ENCODE results near the gene CHD2.
"Not testable (repeated sequence)": the region's sequence is repeated elsewhere in the genome, so short reads cannot be mapped to it uniquely, and the experiment has no call there.

The CHD2 gene

DNA sequence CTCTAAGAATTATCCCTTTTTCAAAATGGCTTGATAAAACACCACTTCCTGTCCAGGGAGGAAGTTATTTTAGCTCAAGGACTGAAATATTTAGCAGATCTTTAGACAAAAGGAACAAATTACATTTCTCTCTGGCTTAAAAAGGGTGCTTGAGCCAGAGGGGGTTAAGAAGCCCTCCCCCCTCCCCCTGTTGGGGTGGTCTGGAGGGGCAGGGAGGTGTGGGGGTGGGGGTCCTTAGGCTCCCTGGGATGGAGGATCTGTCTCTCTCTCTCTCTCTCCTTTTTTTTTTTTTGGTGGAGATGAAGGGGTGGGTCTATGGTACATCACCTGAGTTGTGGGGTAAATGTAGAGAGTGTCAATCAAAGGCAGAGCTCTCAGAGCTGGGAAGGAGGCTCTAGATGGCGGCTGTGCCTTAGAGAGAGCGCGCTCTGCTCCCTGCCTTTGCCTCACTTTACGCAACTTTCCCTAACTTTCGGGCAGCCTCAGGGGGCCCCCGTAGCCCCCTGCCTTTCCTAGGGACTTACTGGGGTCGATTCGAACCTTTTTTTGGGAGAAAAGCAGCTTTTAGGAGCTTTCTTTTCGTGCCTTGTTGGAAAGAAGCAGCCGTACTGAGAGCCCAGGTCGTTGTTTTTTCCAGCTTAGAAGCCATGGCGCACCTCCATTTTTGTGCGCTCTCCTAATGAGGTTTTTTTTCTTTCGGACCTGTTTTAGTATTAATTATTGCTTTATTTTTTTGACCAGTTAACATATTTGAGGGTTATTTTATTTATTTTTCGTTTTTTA, at the start of gene CHD2:
CHD2 (plus strand) TSS at position 377 of the 783 bp plus-strand sequence. CDS start 914 bp downstream, outside the sequence.
- peak; percentile 87 for DNase-seq

- DNase-seq: no peak
Measured at GRCh38 chr15:92853222-92853621, 46.9 kb upstream of the CHD2 start.

- DNase-seq: no peak
Measured at GRCh38 chr15:92861742-92862141, 38.4 kb upstream of the CHD2 start.

GRCh38 chr15:92864127-92864814, 35.9 kb upstream of the CHD2 start:
- no peak for DNase-seq

GRCh38 chr15:92869263-92869940, 30.7 kb upstream of the CHD2 start:
- DNase-seq: no peak

- no peak for DNase-seq
Measured at GRCh38 chr15:92870010-92870591, 30.0 kb upstream of the CHD2 start.

- DNase-seq: not testable (repeated sequence)
Measured at GRCh38 chr15:92872967-92873366, 27.2 kb upstream of the CHD2 start.

DNA sequence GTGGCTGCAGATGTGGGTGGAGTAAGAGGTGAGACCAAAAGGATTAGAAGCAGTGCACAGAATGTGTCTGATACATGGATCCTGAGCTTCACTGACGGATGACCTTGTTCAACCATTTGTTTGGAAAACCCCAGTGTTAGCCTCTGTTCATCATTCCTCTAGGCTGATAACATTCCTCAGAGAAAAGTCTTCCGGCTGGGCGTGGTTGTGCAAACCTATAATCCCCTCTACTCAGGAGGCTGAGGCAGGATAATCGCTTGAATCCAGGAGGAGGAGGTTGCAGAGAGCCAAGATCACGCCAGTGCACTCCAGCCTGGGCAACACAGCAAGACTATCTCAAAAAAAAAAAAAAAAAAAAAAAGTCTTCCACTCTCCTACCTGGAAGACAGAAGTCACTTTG, 23.1 kb upstream of the CHD2 start:
- no peak for DNase-seq

DNA sequence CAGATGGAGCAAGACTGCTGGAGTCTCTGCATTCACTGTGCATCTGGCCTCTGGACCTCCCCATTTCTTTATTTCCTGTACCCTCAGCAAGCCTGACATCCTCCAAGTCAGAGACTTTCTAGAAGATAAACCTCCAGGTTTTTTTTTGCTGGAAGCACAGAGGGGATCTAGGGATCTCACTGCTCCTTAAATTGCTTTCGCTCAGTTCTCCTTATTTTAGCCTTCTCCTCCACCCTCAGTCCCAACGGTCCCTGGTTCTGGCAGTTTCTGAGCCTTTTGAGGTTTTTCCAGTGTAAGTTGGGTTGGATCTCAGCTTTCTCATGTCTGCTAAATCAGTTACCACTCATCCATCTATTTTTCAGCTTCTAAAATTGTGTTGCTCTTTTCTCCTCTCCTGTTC, 22.7 kb upstream of the CHD2 start:
- DNase-seq: no peak

DNA sequence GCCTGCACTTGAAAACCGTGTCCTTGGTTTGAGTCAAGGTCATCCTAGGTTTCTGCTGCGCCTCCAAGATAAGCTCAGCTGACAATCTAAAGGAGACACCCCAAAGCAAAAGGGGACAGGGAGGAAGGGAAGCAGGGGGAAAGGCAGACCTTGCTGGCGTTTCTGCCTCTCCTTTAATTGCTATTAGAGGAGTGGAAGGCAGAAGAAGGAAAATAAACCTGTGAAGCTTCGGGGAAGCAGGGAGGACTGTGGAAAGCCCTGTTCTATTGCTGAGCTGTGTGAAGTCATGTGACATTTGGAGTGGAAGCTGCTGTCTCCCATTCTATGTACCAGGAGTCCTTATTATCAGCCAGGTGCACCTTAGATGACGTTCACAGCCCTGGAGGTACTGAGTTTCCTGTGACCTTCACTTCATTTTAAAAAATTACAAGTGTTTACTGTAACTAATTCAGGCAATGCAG, 21.5 kb upstream of the CHD2 start:
- DNase-seq: no peak

GRCh38 chr15:92879949-92880725, 20.0 kb upstream of the CHD2 start:
- DNase-seq: no peak

DNA sequence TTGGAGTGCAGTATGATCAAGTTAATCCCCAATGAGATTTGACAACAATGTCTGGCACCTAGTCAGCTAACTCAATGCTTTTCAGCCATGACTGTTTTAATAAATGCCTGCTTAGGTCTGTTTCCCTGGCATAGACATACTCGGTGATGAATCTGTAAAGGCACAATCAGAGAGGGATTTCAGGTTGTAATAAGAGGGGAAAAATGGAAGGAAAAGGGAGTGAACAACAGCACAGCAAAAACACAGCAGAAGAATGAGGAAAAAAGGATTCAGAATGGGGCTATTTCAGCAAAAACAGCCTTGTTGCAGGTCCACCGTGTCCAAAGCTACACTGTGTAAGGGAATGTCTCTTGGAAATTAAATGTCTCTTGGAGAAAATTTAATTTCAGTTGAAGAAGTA, 19.3 kb upstream of the CHD2 start:
- no peak for DNase-seq

DNA sequence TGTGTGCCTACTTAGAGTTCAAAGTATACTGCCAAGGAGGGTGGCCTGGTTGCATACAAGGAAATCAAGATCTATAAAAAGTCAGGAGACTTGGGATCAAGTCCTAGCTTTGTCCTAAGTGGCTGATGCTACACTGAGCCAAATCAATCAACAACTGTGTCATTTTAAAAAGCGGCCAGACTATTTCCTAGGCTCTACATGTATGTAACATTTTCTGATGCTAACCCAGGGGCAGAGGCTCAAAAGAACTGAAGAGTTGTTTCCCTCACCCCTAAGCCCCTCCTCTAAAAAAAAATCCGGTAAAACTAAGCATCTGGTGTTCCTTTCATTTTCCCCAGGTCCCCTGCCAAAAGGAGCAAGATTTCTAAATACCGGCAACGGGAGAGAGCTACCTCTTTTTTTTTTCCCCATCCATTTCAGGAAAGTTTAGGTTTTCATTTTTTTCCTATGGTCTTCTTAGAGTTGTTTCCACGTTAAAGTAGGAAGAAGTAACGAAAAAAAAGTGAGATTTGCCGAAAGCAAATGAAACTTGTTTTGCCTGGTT, 18.8 kb upstream of the CHD2 start:
- DNase-seq: no peak

GRCh38 chr15:92881802-92882696, 18.1 kb upstream of the CHD2 start:
- peak; percentile 99 for DNase-seq

DNA sequence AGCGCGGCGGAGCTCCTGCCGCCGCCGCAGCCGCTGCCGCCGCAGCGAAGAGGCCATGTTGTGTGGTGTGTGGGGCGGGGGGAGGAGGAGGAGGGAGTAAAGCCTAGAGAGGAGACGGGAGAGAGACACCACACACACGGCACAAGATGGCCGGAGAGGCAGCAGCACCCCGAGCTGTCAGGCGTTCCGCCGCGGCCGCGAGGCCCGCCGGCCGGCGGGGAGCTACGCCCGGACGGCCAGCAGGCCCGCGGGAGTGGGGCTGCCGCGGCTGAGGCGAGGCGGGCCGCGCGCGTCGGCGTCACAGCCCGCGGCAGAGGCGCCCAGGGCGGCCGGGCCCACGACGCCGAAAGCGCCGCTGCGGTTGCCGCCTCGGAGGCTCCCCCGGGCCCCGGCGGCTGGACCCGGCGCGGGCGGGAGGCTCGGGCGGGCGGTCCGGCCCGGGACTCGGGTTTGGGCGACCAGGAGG, 17.4 kb upstream of the CHD2 start:
- DNase-seq: no peak

DNA sequence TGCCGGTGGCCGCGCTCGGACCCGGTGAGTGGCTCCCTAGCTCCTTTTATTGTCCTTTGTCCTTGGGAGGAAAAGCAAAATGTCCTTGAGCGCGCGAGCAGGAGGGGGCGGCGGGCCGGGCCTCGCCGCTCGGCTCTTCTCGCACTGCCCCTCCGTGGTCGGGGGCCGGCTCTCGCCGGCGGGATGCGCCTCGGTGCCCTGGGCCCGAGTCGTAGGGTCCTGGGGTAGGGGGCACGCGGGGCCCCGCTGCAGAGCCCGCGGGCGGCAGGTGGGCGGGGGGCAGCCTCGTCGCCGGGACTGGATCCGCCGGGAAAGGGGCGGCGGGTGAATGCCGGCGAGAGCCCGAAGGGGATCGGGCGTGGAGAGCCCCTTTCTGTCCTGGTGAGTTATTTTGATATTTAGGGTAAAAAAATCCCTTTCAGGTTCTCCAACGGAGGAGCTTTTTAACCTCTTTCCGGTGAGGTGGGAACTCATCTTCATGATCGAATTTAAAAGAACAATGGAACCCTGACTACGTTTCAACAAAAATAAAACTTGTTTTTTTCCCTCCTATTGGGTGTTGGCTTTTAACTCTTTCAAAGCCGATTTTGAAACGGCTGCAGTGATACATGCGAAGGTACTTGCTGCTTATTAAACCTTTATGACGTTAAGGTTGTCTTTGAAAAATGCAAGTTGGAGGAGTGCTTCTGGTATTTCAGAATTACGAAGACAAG, 16.8 kb upstream of the CHD2 start:
- no peak for DNase-seq

DNA sequence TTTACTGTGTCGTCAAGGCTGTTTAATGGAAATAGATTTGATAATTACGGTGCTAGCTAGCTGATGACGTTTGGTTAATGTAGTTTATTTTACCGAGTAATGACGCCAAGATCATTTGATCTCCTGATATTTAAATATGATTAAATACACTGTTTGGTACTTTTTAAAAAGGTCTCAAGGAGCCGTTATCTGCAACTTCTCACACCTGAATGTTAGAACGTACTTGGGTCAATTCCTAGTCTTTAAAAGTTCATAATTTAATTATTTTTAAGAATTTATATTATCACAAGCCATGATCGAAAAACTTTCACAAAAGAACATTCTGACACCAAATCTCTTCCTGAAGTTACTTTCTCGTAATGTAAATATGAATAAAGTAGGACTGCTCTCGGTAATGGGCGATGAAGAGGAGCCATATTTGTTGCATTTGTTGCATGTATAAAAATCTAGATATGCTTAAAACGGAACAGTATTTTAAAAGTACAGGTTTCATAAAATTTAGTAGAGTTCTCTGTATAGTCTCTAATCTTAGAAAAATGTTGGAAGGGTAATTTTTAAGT, 16.2 kb upstream of the CHD2 start:
- no peak for DNase-seq

DNA sequence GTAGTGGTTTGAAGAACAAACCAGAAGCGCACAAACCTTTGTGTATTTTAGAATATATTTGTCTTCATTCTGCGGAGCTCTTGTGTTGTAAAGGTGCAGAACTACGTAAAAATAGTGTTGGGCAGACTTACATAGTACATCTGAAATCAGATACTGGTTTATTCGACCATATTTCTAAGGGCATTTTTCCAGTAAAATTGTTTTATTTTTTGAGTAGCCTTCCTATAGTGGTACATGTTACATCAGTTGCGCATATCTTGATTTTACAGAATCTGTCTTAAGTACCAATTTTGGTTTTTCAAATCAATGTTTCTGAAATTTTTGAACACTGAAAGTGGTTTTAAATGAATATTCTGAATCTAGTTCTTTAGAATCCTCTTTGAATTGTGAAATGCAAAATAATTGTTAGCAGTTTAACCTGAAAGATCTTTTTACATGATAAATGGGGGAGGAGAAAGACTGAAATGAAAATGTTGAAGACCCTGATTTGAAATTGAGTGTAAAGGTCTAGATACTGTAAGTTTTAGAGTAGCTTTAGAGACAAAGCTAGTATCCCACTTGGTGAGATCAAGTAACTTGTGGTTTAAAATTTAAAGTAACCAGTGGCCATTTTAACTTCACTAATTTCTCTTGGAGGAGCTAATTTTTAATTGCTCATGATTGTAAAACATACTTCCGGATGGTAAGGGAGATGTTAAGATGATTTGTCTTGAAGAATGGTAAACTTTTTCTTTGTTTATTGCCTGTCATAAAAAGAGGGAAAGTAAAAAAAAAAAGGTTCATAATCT, 15.5 kb upstream of the CHD2 start:
- DNase-seq: no peak
